Colonic mucosa (tissue), 4 donors: ENCODE results near the gene DPM2. TPM values are rescaled to one million over a fixed set of nuclear protein-coding genes. Genes with fewer than 3 reads are reported as not detected.
A peak's percentile ranks its signal among the peaks of the same experiment; 100 is the strongest.

Experiments used
- DNase-seq: peaks from one replicate; pipeline ENCODE4 v3.0.0-alpha.2; 2020
- H3K27ac ChIP-seq: fragments of 200-600 bp; one replicate; pipeline ENCODE4 v1.8.0; 2021
- H3K27me3 ChIP-seq: fragments of 200-600 bp; one replicate; pipeline ENCODE4 v1.8.0; 2021
- H3K36me3 ChIP-seq: fragments of 200-600 bp; one replicate; pipeline ENCODE4 v1.8.0; 2021
- H3K4me1 ChIP-seq: fragments of 200-600 bp; one replicate; pipeline ENCODE4 v1.8.0; 2021; ENCODE audit warnings: mild to moderate bottlenecking
- H3K4me3 ChIP-seq: fragments of 200-600 bp; one replicate; pipeline ENCODE4 v1.8.0; 2021
- H3K9ac ChIP-seq, 2 donors: one replicate each; pipeline ENCODE4 v1.7.0; 2013; ENCODE audit warnings: control low read depth in 2 of 2, low read depth in 2 of 2, low read length in 2 of 2
- H3K9me3 ChIP-seq: fragments of 200-600 bp; one replicate; pipeline ENCODE4 v1.8.0; 2021
- intact Hi-C: fragments of 100-400 bp; cut with DNase I; formaldehyde crosslinking; loops from one replicate; pipeline ENCODE4 v1.14.1; 2022
- total RNA-seq, 2 donors: library from RNA; stranded (reverse); fragmentation: NEBNext Ultra II Directional in 1 of 2; extraction: Animal tissue kit (Norgen Biotek cat#: 25700) in 1 of 2; gene quantifications; one replicate each; pipeline ENCODE4 v1.2.1, GENCODE V29; 2021
- TF ChIP-seq, protein P1 (sequence below): fragments of 200-600 bp; IDR thresholded peaks from one replicate; pipeline ENCODE4 v1.8.0; 2022; ENCODE audit warnings: antibody characterized with exemption, mild to moderate bottlenecking
- donor health status: healthy.
- donor health status: DM: no; HTN: no; CAD: no.
- donor health status: DM: no; HTN: no; CAD: no.

Gene DPM2
- total RNA-seq, 2 donors from 2014 or later: 25.7 to 38.9 TPM

DNA sequence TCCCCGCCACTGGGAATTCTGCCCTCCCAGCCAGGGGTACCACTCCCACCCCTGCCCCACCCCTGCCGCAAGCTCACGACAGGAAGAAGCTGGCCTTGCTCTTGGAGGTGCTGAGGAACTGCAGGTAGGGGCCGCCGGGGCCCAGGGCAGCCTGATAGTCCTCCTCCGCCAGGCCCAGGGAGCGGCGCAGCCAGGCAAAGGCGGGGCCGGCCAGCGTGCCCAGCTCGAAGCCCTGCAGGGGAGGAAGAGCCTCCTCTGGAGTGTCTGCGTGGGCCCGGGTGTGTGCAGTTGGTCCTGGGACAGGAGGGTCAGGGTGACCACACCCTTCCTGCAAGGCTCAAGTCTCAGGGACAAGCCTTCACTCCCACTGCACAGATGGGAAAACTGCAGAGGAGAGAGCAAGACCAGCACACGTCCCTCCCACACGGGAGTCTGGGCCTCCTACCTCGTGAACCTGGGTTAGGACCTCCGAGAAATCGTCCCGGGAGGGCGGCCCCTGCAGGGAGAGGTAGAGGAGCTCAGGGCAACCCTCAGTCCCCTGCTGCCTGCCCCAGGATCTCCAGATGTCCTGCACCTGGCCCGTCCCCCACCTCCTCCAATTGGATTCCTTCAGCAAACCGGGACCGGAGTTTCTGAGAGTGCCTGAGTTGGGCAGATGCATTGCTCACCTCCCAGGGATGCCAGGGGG lies 9.5 kb downstream of the DPM2 start:
- Histone ChIP-seq H3K27me3 (peaks cover 18% of the 10 kb centered on the region), H3K4me1 (peaks cover 24% of the 10 kb centered on the region), H3K9me3 (no peaks in the 10 kb centered on the region), H3K4me3 (peak overlapping the region; percentile 33), H3K9ac (no peak overlapping the region), H3K36me3 (no peaks in the 10 kb centered on the region), H3K27ac (no peak overlapping the region)
- intact Hi-C loops: no loop called here
- peak; percentile 50 for DNase-seq
- TF ChIP-seq, protein P1, sequence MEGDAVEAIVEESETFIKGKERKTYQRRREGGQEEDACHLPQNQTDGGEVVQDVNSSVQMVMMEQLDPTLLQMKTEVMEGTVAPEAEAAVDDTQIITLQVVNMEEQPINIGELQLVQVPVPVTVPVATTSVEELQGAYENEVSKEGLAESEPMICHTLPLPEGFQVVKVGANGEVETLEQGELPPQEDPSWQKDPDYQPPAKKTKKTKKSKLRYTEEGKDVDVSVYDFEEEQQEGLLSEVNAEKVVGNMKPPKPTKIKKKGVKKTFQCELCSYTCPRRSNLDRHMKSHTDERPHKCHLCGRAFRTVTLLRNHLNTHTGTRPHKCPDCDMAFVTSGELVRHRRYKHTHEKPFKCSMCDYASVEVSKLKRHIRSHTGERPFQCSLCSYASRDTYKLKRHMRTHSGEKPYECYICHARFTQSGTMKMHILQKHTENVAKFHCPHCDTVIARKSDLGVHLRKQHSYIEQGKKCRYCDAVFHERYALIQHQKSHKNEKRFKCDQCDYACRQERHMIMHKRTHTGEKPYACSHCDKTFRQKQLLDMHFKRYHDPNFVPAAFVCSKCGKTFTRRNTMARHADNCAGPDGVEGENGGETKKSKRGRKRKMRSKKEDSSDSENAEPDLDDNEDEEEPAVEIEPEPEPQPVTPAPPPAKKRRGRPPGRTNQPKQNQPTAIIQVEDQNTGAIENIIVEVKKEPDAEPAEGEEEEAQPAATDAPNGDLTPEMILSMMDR: no peak

DNA sequence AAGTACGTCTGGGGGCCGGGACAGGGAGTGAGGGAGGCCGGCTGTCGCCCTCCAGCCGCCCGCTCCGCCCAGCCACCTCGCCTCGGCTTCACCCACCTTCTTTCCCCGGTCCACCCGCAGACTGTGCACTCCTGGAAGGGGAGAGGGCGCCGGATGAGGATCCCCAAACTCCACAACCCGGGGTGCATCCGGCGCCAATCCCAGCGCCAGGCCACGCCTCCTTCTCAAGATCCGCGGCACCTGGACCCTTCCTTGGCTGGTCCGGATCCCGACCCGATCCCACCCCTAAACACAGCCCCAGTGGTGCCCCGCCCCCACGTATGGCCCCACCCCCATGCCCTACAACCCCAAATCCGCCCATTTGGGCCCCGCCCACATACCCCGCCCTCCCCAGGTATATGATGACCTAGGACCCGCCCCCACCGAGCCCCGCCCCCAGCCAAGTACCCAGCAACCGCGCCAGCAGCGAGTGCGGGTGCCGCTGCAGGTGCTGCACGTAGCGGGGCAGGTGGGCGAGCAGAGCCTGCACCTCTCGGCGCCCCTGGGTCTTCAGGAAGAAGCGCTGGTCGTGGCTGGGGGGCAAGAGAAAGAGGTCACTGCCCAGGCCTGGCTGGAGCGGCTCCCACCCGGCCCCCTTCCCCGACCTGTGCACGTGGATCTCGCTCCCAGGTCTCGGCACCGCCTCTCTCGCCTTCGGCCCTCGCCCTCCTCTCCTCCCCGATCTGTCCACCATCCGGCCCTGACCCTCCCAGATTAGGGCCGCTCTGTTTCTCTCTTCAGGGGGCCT lies 10.3 kb downstream of the DPM2 start:
- H3K36me3 ChIP-seq: no peaks in the 10 kb centered on the region
- H3K9ac ChIP-seq: no peak overlapping the region
- H3K9me3 ChIP-seq: no peaks in the 10 kb centered on the region
- peaks cover 24% of the 10 kb centered on the region for H3K4me1 ChIP-seq
- TF ChIP-seq, protein P1: no peak
- no peak overlapping the region for H3K27ac ChIP-seq
- peak; percentile 90 for DNase-seq
- intact Hi-C loops: no loop called here
- H3K27me3 ChIP-seq: peaks cover 18% of the 10 kb centered on the region
- peak overlapping the region; percentile 33 for H3K4me3 ChIP-seq

- Histone ChIP-seq H3K36me3 (no peaks in the 10 kb centered on the region), H3K4me3 (peak overlapping the region; percentile 33), H3K9ac (peak overlapping the region in 1 of 2 donors; percentile 18), H3K4me1 (peaks cover 25% of the 10 kb centered on the region), H3K27ac (no peak overlapping the region), H3K9me3 (no peaks in the 10 kb centered on the region), H3K27me3 (peaks cover 18% of the 10 kb centered on the region)
- TF ChIP-seq, protein P1: no peak
- no peak for DNase-seq
- intact Hi-C loops: no loop called here
Measured at GRCh38 chr9:127926906-127927200, 10.8 kb downstream of the DPM2 start.

DNA sequence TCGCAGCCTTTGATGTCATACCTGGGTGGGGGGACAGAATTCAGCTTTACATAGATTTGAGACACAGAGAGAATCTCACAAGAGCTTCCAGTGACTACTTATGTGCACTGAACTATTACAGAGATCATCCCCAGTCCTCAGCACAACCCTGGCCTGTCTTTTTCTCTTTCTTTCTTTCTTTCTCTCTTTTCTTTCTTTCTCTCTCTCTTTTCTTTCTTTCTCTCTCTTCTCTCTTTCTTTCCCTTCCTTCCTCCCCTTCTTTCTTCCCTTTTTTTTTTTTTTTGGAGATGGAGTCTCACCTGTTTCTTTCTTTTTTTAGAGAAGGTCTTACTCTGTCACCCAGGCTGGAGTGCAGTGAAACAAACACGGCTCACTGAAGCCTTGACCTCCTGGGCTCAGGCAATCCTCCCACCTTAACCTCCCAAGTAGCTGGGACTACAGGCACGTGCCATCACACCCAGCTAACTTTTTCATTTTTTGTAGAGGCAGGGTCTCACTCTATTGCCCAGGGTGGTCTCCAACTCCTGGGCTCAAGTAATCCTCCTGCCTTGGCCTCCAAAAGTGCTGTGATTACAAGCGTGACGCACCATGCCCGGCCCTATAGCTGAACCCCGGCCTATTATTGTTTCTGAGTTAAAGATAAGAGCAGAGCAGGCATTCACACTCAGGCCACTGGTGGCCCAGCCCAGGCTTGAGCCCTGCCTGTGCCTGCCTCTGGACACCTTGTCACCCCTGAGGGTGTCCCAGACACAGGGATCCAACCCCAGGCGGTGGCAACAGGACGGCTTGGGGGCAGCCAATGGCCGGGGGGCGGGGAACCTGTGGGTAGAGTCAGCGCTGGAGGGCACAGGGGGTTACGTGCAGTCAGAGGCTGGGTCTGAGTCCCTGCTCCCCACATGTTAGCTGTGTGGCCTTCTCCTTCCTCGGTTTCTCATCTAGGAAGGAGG lies 11.4 kb downstream of the DPM2 start:
- TF ChIP-seq, protein P1: no peak
- DNase-seq: no peak
- Histone ChIP-seq H3K4me3 (no peak overlapping the region), H3K4me1 (peaks cover 23% of the 10 kb centered on the region), H3K27me3 (peaks cover 18% of the 10 kb centered on the region), H3K9me3 (no peaks in the 10 kb centered on the region), H3K9ac (no peak overlapping the region), H3K36me3 (no peaks in the 10 kb centered on the region), H3K27ac (no peak overlapping the region)
- intact Hi-C loops: no loop called here

DNA sequence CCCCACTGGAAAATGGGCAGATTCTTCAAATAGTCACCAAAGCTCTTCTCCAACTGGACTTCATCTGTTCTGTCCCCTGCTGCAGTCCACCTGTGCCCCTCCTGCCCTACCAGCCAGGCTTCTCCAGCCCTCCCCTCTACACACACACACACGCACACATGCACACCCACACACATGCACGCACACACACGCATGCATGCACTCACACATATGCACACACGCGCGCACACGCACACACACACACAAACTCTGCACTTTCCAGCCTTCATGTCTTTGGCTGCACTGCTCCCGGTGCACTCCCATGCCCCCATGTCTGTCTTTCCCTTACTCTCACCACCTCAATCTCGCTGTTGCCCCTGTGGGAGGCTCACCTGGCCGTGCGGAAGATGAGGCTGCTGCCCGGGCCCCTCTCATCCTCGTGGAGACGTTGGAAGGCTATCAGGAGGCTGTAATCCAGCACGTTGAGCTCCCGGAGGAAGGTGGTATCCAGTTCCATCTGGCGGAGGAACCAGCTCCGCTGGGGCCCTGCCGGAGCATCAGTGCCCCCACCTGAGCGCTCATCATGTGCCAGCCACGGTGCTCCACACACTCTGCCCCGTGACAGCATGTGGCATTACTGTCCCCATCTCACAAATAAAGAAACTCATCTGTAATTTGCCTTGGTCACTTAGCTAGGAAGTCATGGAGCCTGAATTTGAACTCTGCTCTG lies 12.8 kb downstream of the DPM2 start:
- Histone ChIP-seq H3K9me3 (no peaks in the 10 kb centered on the region), H3K36me3 (no peaks in the 10 kb centered on the region), H3K4me3 (no peak overlapping the region), H3K27ac (no peak overlapping the region), H3K27me3 (peaks cover 18% of the 10 kb centered on the region), H3K4me1 (peaks cover 12% of the 10 kb centered on the region), H3K9ac (no peak overlapping the region)
- intact Hi-C loops: loop anchor here (5.0 kb wide), 1 partner anchor 333 kb away; no protein-coding TSS in a partner anchor
- no peak for DNase-seq
- TF ChIP-seq, protein P1: no peak
